SK-N-SH (cell line): ENCODE measurements around the gene LIN28B. TPM values are rescaled to one million over a fixed set of nuclear protein-coding genes. Genes with fewer than 3 reads are reported as not detected.

Experiments used
- CTCF ChIA-PET: fragments of 300-600, 350-600 bp; formaldehyde crosslinking; extraction: SDS; loops from one replicate; lab custom pipeline; 2021; lab: Yijun Ruan, JAX
- POLR2A ChIA-PET: fragments of 350-600 bp; sonication (Branson Sonifier 250); formaldehyde crosslinking; extraction: SDS; loops from one replicate; lab custom pipeline; 2020; ENCODE audit warnings: antibody characterized with exemption, inconsistent platforms; lab: Yijun Ruan, JAX
- DNase-seq: peaks from one replicate; pipeline ENCODE4 v3.0.0; 2012
- H2AFZ ChIP-seq: fragments of 200-600 bp; sonication (generic); 2 replicates; pipeline ENCODE4 v1.8.1; 2016; ENCODE audit warnings: antibody characterized with exemption, mild to moderate bottlenecking, low read depth
- H3F3A ChIP-seq: fragments of 200-600 bp; sonication (generic); replicated peaks from 2 replicates; pipeline ENCODE3; 2016; ENCODE audit warnings: antibody characterized with exemption, mild to moderate bottlenecking; ENCODE audit not compliant: insufficient read depth
- H3K27ac ChIP-seq, 2 experiments: fragments of 200-500 bp in 1 of 2; fragments of 200-600 bp in 1 of 2; sonication (Bioruptor generic) in 1 of 2; sonication (generic), shearing (Covaris generic) in 1 of 2; 2 replicates each; pipeline versions ENCODE4 v1.5.1 to v1.6.1; 2014 to 2016; ENCODE audit warnings: low read depth in 2 of 2, inconsistent platforms in 1 of 2, low read length in 1 of 2, mild to moderate bottlenecking in 1 of 2, mixed read lengths in 1 of 2
- H3K27me3 ChIP-seq: fragments of 200-600 bp; sonication (generic), shearing (Covaris generic); 2 replicates; pipeline ENCODE4 v1.6.1; 2016; ENCODE audit warnings: mixed run types; ENCODE audit not compliant: insufficient read depth
- H3K36me3 ChIP-seq, 2 experiments: fragments of 200-500 bp in 1 of 2; fragments of 200-600 bp in 1 of 2; sonication (Bioruptor generic) in 1 of 2; sonication (generic) in 1 of 2; replicated peaks in 1 of 2; 2 replicates each; pipeline versions ENCODE3 to v1.5.1; 2014 to 2016; ENCODE audit warnings: low read length in 1 of 2, mild to moderate bottlenecking in 1 of 2; ENCODE audit not compliant: insufficient read depth in 2 of 2, control insufficient read depth in 1 of 2
- H3K4me1 ChIP-seq, 2 experiments: fragments of 200-500 bp in 1 of 2; fragments of 200-600 bp in 1 of 2; sonication (Bioruptor generic) in 1 of 2; sonication (generic), shearing (Covaris generic) in 1 of 2; 2 replicates each; pipeline versions ENCODE4 v1.5.1 to v1.6.1; 2014 to 2016; ENCODE audit warnings: low read depth in 1 of 2, low read length in 1 of 2, mixed run types in 1 of 2; ENCODE audit not compliant: insufficient read depth in 2 of 2, control insufficient read depth in 1 of 2
- H3K4me2 ChIP-seq: fragments of 200-600 bp; sonication (generic), shearing (Covaris generic); 2 replicates; pipeline ENCODE4 v1.6.1; 2017; ENCODE audit warnings: mixed run types
- H3K4me3 ChIP-seq, 2 experiments: fragments of 200-500 bp in 1 of 2; fragments of 200-600 bp in 1 of 2; sonication (Bioruptor generic) in 1 of 2; sonication (generic), shearing (Covaris generic) in 1 of 2; 2 replicates each; pipeline versions ENCODE4 v1.5.1 to v1.8.1; 2014 to 2016; ENCODE audit warnings: low read depth in 2 of 2, inconsistent platforms in 1 of 2, low read length in 1 of 2, mild to moderate bottlenecking in 1 of 2, mixed read lengths in 1 of 2, moderate library complexity in 1 of 2
- H3K79me2 ChIP-seq: fragments of 200-600 bp; sonication (generic); 2 replicates; pipeline ENCODE4 v1.8.1; 2017; ENCODE audit warnings: mild to moderate bottlenecking; ENCODE audit not compliant: insufficient read depth
- H3K9ac ChIP-seq: fragments of 200-600 bp; sonication (generic); 2 replicates; pipeline ENCODE4 v1.6.1; 2017; ENCODE audit warnings: mixed run types
- H3K9me2 ChIP-seq: fragments of 200-600 bp; sonication (generic); 2 replicates; pipeline ENCODE4 v1.6.1; 2017; ENCODE audit warnings: mixed run types
- H3K9me3 ChIP-seq: fragments of 200-600 bp; sonication (generic); 2 replicates; pipeline ENCODE4 v1.6.1; 2017; ENCODE audit warnings: mixed run types, mild to moderate bottlenecking, moderate library complexity
- H4K20me1 ChIP-seq: fragments of 200-600 bp; sonication (generic); 2 replicates; pipeline ENCODE4 v1.6.1; 2017; ENCODE audit warnings: mild to moderate bottlenecking, mixed run types; ENCODE audit not compliant: insufficient read depth
- CTCF ChIP-seq: fragments of 200-600 bp; sonication (generic); IDR thresholded peaks from 2 replicates; pipeline ENCODE4 v1.6.1; 2017; ENCODE audit warnings: antibody characterized with exemption, mild to moderate bottlenecking, moderate library complexity
- FOSL2 ChIP-seq: IDR thresholded peaks from 2 replicates; pipeline ENCODE4 v1.4.0; 2012; ENCODE audit warnings: low read depth, mild to moderate bottlenecking, moderate library complexity, borderline replicate concordance
- GABPA ChIP-seq: IDR thresholded peaks from 2 replicates; pipeline ENCODE4 v1.4.0; 2012; ENCODE audit warnings: low read depth, mild to moderate bottlenecking
- JUND ChIP-seq: IDR thresholded peaks from 2 replicates; pipeline ENCODE4 v1.4.0; 2012
- MXI1 ChIP-seq: IDR thresholded peaks from 2 replicates; pipeline ENCODE4 v1.6.1; 2012; ENCODE audit warnings: mild to moderate bottlenecking, low read depth, low read length, improper control_type of control experiment
- NFIC ChIP-seq: IDR thresholded peaks from 2 replicates; pipeline ENCODE4 v1.4.0; 2012; ENCODE audit warnings: borderline replicate concordance
- NRF1 ChIP-seq: IDR thresholded peaks from 2 replicates; pipeline ENCODE4 v1.6.1; 2012; ENCODE audit warnings: low read depth, mild to moderate bottlenecking, low read length
- PBX3 ChIP-seq: IDR thresholded peaks from 2 replicates; pipeline ENCODE4; 2012
- RAD21 ChIP-seq: IDR thresholded peaks from 2 replicates; pipeline ENCODE4 v1.6.1; 2012; ENCODE audit warnings: mild to moderate bottlenecking, low read length
- RCOR1 ChIP-seq: fragments of 150-350 bp; IDR thresholded peaks from 2 replicates; pipeline ENCODE4 v1.6.1; 2017; ENCODE audit warnings: antibody characterized with exemption, low read length
- REST ChIP-seq: IDR thresholded peaks from 2 replicates; pipeline ENCODE4 v1.6.1; 2012; ENCODE audit warnings: mild to moderate bottlenecking, low read depth, low read length, moderate library complexity
- RXRA ChIP-seq: IDR thresholded peaks from 2 replicates; pipeline ENCODE4 v1.4.0; 2012; ENCODE audit warnings: low read depth, mild to moderate bottlenecking, borderline replicate concordance
- WGBS: methylation state at CpG from one replicate; pipeline ENCODE4 v1.1.6; 2017; ENCODE audit warnings: low lambda C conversion rate; 5-methylcytosine and 5-hydroxymethylcytosine counted together
- polyA plus RNA-seq, 3 experiments: library from polyadenylated mRNA; depleted of rRNA; stranded (reverse); fragments of >200 nt; gene quantifications; 2 replicates each; pipeline ENCODE4 v1.2.3, GENCODE V29; 2012

LIN28B gene
- polyA plus RNA-seq, 1 of the 3 experiments (the other 2 are of a cell fraction) = 0.67 TPM

GRCh38 chr6:105056646-105057045 lies 99.7 kb downstream of the LIN28B start (continued):
- TF ChIP-seq NRF1 (no peak), REST (no peak), RCOR1 (no peak)

GRCh38 chr6:105057160-105057559 lies 100.3 kb downstream of the LIN28B start:
- no peak overlapping the region for H2AFZ ChIP-seq
- H4K20me1 ChIP-seq = no peaks in the 10 kb centered on the region
- 0 out of 2 replicates have a peak, but pooled peaks cover 3% of the 10 kb centered on the region for H3K9me3 ChIP-seq
- no peak for DNase-seq
- H3K4me3 ChIP-seq = no peak overlapping the region
- no peaks in the 10 kb centered on the region; the same call in 1 of the 2 replicates for H3K79me2 ChIP-seq
- H3K4me1 ChIP-seq = no peaks in the 10 kb centered on the region; a peak in 1 of 4 replicates
- TF ChIP-seq GABPA (no peak), RXRA (no peak), NRF1 (no peak), PBX3 (no peak), FOSL2 (no peak), CTCF (no peak), JUND (no peak), MXI1 (no peak), NFIC (no peak), RAD21 (no peak)
- no peak overlapping the region for H3K4me2 ChIP-seq
- H3F3A ChIP-seq = no peaks in the 10 kb centered on the region
- H3K9ac ChIP-seq = no peak overlapping the region
- ChIA-PET CTCF (interaction anchor here (0.8 to 1.5 kb wide), 4 partner anchors 10 to 329 kb away, joined by 3 to 5 read pairs (median 4); no protein-coding TSS in a partner anchor), POLR2A (no interaction called here)
- no peaks in the 10 kb centered on the region for H3K27me3 ChIP-seq
- no peaks in the 10 kb centered on the region for H3K36me3 ChIP-seq
- 74% methylated on average over 1 of the region's 1 CpG for WGBS
- H3K9me2 ChIP-seq = no peaks in the 10 kb centered on the region
- H3K27ac ChIP-seq = no peak overlapping the region
